ENCODE data around the gene GSTA1.
"Not testable (repeated sequence)": the region's sequence is repeated elsewhere in the genome, so short reads cannot be mapped to it uniquely, and the experiment has no call there.

The GSTA1 gene

DNA sequence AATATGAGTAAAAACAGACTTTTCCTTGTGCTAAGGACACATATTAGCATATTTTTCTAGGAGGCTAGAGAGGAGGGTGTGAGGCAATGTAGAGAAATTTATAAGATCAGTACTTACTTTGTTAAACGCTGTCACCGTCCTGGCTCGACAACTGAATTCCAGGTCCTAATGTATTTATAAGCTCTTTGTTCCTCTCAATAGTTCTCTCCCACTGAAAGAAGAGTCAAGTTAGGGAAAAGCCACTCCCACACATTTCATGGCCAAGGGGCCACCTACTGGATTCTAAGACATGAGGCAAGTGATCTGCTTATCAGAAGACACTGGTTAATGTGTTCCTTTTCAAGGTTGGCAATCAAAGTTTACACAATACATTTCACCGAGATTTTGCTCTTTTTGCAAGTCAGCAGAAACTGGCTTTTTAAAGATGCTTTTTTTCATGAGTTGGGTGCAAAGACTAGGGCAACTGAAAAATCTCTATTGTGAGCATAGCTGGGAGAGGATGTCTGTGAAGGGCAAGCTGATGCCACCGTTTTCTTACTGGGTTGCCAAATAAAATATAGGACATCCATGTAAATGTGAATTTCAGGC is at the start of gene GSTA1:
TSS of gene GSTA1 (minus strand) at position 149 of the 588 bp plus-strand sequence. CDS start 4,549 bp downstream, outside the sequence.
- DNase-seq: not testable (repeated sequence)

DNA sequence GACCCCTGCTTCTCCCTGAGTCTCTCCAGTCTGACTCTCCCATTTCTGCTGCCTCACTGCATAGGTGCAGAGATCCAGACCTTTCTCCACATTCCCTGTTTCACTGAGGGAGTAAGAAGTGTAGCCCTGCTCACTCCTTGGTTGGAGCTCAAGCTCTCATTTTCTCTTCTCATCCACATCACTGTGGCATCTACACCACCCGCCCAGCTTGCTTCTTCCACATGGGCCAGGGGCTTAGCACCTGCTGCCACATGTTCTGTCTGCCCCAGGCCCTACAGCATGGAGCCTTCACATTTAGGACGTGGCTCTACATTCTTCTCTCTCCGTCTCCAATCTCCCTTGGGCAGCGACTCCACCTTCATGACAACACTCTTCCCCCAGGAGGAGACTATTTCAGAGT is 45.5 kb upstream of the GSTA1 start:
- no peak for DNase-seq

DNA sequence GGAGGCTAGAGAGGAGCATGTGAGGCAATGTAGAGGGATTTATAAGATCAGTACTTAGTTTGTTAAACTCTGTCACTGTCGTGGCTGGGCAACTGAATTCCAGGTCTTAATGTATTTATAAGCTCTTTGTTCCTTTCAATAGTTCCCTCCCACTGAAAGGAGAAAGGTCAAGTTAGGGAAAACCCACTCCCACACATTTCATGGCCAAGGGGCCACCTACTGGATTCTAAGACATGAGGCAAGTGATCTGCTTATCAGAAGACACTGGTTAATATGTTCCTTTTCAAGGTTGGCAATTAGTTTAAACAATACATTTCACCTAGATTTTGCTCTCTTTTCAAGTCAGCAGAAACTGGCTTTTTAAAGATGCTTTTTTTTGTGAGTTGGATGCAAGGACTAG is 42.4 kb upstream of the GSTA1 start:
- no peak for DNase-seq

DNA sequence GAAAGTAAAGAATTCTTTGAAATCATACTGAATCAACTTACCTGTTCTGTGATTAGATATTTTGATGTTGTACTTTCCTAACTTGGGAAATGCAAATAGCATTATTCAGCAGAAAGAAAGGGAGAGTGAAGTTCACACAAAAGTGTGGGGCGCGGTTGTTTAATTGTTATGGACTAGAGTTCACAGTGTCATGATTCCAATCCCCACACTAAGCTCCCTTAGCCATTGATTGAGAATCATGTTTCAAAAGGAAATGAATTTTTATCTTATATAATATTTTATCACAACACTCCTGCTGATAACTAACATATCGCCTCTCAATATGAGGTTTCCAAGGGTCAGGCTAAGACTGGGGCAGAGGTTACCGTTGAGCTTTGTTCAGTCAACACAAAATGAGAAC is 40.0 kb upstream of the GSTA1 start:
- no peak for DNase-seq

DNA sequence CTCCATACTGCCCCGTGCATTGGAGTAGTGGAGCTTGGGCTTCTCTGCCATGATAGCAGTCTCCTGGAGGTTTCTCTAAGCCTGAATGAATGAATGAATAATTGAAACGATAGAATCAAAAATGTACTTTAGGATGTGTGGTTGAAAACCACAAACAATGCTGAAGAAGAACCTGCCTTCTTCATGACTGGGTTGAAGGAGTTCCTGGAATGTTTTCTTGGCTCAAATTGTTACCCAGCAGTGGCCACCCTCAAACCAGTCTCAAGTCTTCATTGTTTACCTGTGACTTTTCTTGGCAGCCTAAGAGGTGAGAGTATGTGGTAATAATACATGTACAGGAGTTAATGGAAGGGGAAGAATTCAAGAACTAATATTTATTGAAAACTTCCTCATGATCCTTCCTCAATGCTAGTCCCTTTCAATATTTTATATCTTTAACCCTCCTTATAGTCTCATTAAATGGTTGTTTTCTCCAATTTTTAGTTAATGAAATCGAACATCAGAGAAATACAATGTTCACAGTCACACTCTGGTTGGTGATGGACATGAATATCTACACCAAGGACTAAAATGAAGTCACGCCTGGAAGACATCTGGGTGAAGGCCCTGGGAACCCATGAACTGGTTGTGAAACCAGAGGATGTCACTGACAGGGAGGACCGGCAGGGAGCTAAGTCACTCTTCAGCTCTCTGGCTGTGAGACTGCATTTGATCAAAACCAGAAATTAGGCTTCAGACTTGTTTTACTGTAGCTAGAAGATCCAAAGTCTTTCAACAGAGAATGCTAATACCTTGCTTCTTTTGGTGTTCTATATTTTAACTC is 37.4 kb upstream of the GSTA1 start, which contains the start of gene GSTA5:
TSS of gene GSTA5 (minus strand) at position 51 of the 823 bp plus-strand sequence.
- DNase-seq: no peak

DNA sequence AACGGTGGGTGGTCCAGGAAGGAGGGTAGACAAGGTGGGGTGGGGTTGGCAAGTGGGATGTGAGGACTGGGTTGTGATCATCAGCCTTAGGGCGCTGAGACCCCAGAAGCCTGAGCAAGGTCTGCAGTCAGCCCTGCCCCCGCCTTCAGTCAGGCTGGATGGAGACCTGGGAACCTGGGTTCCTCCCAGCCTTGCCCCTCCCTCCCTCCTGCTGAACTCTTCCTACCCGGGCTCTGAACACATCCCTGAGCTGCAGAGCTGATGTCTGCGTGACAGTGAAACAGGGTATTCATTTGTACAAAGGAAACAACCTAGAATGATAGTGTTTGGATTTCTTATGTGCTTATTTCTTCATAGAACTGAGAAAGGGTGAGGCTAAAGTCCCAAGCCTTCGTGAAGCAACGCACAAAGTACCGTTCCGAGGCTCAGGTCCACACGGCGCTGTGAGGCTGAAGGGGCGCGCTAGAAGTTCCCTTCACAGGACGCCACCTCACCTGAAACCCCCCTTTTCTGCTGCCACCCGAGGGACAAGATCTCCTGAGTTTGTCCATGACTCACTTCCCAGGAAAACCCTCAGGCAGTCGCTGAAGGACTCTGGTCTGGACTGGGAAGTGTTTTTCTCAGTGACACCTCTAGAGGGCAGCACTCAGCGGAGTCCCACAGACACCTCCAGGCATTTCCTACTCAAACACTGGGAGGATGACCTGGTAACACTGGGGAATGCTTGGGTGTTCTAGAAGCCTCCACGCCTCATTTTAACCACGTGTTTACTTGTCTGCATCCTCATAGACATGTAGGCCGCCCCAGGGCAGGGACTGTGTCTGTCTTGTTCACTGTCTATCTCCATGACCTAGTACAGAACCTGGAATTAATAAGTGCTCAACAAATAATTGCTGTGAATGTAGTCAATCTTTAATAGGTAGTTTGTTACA is 35.8 kb upstream of the GSTA1 start:
- no peak for DNase-seq

DNA sequence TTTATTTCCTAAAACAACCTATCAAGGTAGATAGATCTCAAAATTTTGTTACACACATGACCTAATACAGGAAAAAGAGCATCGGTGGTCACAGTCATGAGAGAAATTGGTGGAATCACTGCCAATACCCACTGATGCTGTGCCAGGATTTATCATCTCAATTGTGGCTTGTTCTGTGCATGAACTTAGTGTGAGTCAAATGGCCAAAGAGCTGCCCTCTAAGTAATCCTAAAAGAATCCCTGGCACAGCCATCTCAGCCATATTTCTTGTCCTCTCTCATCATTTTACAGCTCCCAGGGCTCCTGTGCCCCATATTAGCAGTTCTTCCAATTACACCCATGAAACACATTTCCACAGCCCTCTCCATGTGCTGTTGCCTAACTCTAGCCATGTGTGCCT is 30.9 kb upstream of the GSTA1 start:
- DNase-seq: no peak

DNA sequence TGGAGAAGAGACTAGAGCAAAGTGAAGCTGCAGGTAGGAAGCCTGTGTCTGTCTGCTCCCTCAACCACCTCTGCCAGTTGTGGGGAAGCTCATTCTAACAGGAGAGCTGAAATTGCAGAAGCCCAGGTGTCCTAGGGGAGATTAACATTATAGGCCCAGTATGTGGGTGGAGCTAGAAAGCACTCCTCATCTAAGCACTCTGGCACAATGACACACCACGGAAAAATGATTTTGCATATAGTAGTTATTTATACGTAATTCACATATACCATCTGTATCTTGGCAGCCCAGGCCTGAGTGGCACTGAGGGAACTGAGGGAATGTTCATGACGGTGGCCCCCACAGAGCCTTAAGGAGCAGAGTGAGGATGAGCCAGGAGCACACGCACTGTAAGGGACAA is 27.3 kb upstream of the GSTA1 start:
- not testable (repeated sequence) for DNase-seq

DNA sequence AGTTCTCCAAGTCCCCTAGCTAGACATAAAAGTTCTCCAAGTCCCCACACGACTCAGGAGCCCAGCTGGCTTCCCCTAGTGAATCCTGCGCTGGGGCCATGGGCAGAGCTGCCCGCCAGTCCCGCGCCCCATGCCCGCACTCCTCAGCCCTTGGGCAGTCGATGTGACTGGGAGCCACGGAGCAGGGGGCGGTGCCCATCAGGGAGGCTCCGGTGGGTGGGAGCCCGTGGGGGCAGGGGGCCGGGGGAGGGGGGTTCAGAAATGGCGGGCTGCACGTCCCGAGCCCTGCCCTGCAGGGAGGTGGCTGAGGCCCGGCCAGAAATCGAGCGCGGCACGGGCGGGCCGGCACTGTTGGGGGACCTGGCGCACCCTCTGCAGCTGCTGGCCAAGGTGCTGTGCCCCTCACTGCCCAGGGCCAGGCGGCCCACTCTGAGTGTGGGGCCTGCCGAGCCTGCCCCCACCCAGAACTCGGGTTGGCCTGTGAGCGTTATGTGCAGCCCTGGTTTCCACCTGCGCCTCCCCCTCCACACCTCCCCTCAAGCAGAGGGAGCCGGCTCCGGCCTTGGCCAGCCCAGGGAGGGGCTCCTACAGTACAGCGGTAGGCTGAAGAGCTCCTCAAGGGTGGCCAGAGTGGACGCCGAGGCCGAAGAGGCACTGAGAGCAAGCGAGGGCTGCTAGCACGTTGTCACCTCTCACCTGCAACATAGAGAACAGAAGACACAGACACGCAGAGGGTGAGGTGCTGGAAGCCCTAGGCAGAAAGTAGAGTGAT is 25.6 kb upstream of the GSTA1 start:
- no peak for DNase-seq

DNA sequence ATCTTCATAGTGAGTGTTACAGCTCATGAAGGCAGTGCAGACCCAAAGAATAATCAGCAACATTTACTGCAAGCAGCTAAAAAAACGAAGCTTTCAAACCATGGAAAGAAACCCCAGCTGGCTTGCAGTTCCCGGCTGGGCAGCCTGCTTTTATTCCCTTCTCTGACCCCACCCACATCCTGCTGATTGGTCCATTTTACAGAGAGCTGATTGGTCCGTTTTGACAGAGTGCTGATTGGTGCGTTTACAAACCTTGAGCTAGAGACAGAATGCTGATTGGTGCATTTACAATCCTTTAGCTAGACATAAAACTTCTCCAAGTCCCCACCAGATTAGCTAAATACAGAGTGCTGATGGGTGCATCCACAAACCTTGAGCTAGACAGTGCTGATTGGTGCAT is 25.0 kb upstream of the GSTA1 start:
- DNase-seq: not testable (repeated sequence)

DNA sequence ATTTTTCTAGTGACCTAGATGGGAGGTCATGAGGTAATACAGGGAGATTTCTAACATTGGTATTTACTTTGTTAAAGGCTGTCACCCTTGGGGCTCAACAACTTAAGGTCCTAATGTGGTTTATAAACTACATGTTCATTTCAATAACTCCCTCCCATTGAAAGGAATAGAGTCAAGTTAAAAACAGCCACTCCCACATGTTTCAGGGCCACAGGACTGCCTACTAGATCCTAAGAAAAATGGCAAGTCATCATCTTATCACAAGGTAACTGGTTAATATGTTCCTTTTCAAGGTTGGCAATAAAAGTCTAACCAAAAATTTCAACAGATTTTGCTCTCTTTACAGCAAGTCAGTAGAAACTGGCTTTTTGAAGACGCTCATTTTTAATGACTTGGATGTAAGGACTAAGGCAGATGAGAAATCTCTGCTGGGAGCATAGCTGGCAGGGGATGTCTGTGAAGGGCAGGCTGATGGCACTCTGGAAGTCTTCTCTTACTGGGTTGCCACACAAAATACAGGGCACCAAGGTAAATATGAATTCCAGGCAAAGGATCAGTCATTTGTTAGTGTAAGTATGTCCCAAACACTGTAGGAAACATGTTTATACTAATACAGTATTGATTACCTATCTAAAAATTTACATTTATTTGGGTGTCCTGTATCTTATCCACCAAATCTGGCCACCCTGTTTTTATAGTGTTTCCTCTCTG is 23.6 kb upstream of the GSTA1 start:
- DNase-seq: not testable (repeated sequence)

DNA sequence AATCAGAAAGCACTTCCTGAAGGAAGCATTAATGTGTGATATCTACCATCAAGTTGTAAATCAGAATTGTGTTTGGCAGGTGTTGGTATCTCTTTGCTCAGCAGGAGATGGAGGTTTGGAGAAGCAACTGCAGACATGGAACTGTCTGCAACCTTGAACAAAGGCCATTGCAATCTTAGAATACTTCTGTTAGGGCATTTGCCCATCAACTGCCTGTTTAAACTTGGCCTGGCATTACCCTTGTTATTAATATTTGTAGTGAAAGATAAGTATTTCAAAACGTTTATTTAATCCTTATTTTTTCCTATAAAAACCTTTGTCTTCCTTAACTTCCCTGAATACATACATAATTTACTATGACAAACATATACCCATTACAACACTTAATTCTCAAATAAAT is 22.9 kb upstream of the GSTA1 start:
- DNase-seq: no peak

DNA sequence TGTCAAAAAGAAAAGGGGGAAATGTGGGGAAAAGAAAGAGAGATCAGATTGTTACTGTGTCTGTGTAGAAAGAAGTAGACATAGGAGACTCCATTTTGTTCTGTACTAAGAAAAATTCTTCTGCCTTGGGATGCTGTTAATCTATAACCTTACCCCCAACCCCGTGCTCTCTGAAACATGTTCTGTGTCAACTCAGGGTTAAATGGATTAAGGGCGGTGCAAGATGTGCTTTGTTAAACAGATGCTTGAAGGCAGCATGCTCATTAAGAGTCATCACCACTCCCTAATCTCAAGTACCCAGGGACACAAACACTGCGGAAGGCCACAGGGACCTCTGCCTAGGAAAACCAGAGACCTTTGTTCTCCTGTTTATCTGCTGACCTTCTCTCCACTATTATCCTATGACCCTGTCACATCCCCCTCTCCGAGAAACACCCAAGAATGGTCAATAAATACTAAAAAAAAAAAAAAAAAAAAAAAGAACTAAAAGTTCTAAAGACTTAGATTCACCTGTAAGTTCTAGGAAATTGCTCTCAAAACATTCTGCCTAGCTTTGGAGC is 22.4 kb upstream of the GSTA1 start:
- not testable (repeated sequence) for DNase-seq

DNA sequence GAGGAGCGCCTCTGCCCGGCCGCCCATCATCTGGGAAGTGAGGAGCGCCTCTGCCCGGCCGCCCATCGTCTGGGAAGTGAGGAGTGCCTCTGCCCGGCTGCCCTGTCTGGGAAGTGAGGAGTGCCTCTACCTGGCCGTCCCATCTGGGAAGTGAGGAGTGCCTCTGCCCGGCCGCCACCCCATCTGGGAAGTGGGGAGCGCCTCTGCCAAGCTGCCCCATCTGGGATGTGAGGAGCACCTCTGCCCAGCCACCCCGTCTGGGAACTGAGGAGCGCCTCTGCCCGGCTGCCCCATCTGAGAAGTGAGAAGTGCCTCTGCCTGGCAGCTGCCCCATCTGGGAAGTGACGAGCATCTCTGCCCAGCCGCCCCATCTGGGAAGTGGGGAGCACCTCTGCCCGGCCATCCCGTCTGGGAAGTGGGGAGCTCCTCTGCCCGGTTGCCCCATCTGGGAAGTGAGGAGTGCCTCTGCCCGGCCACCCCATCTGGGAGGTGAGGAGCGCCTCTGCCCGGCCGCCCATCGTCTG is 21.7 kb upstream of the GSTA1 start:
- not testable (repeated sequence) for DNase-seq

DNA sequence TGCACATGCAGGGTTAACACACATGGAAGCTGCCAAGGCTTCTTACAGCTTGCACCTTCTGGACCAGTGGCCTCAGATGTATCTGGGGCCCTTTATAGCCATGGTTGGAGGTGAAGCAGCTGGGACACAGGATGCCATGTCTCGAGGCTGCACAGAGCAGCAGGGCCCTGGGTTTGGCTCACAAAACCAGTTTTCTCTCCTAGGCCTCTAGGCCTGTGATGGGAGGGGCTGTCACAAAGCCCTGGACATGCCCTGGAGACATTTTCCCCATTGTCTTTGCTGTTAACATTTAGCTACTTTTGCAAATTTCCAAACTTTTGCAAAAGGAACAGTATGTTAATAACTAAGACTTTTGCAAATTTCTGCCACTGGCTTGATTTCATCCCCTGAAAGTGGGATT is 18.2 kb upstream of the GSTA1 start:
- no peak for DNase-seq

DNA sequence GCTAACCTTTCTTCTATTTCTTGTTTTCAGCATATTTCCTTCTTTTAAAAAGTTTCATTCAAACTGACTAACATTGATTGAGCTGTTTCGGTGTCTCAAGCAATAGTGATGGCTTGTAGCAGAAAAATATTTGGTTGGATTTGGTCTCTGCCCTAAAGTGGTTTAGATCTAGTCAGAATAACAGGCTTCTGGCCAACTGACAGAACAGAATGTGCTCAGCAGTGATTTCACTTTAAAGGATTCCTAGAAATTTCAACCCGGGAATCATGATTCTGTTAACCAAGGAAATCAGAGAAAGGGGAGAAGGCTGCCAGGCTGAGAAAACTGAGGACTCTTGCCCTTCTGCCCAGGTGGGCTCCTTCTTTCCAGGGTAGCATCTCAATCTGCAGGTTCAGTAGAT is 16.6 kb upstream of the GSTA1 start:
- no peak for DNase-seq

DNA sequence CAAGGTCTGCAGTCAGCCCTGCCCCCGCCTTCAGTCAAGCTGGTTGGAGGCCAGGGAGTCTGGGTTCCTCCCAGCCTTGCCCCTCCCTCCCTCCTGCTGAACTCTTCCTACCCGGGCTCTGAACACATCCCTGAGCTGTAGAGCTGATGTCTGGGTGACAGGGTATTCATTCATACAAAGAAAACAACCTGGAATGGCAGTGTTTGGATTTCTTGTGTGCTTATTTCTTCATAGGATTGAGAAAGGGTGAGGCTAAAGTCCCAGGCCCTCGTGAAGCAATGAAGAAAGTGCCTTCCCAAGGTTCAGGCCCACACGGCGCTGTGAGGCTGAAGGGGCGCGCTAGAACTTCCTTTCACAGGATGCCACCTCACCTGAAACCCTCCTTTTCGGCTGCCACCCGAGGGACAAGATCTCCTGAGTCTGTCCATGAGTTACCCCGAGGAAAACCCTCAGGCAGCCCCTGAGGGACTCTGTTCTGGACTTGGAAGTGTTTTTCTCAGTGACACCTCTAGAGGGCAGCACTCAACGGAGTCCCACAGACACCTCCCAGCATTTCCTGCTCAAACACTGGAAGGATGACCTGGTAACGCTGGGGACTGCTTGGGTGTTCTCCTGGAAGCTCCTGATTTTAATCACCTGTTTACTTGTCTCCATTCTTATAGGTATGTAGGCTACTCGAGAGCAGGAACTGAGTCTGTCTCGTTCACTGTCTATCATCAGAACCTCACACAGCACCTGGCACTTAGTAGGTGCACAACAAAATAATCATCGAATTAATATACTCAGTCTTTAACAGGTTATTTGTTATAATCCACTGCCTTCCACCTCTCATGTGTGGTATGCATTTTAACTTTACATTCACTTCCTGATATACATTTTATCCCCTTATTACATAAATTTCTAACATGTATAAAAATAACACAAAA is 11.8 kb upstream of the GSTA1 start:
- DNase-seq: no peak

DNA sequence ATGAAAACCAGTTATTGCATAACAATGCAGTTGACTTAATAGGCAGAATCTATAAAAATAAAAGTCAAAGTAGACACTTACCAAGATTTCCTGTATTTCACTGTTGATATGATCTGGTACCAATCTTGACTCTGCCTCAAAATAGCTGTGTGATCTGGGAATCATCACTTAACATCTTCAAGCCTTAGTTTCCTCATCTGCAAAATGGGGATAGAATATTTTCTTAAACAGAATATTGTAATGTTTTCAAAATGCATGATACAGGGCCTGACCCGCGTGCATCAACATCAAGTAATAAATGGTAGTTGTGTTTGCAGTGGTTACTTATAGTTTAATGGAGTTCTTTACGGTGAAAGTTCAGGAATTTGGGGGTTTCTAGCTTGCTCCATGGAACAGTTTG is 10.9 kb upstream of the GSTA1 start:
- not testable (repeated sequence) for DNase-seq

DNA sequence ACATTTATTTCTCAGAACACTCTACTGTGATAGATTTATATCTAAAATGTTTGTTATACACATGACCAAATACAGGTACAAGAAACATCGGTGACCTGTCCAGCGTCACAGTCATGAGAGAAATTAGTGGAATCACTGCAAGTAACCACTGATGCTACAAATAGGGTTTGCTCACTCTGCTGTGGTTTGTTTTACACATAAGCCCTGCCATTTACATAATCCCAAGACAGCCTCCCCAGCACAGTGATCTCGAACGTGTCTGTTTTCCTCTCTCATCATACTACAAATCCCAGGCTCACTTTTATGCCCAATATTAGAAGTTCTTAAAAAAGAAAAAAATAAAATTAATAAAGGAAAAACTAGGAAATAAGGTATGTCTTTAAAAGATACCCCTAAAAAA is 6.2 kb upstream of the GSTA1 start:
- not testable (repeated sequence) for DNase-seq

DNA sequence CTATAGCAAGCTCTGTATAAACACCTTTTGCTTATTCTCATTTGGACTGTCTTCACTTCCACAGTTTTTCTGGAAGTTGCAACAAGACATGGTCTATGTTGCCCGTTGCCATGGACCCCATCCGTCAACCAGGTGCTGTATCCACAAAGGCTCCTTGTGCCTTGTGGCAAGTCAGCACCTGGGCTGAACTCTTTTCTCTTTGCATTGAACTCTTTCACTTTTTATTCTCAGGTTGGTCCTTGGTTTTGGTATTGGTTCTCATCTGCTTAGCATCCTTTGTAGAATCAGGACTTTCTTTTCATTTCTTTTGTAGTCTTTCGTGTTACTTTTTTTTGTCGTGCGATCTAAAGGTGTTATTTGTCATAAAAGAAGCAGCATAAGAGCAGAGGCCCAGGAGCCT is 5.0 kb upstream of the GSTA1 start:
- DNase-seq: no peak

All from NCI-H2227 treated with DMSO at 0.1 percent for 48 hours (cell line).